ENCODE measurements around the gene DNAJC3.

GRCh38 chr13:95783747-95784146 is 106.8 kb downstream of the DNAJC3 start:
- TF ChIP-seq CHD2 (IDR thresholded peaks at IDR 0.05; ENCODE audit: low read depth, low read length) (no peak), PCBP1 (IDR thresholded peaks at IDR 0.05; ENCODE audit: low read depth, low read length, poor library complexity, severe bottlenecking) (no peak), POLR2A (conservative IDR thresholded peaks at IDR 0.05) (no peak), PHF8 (IDR thresholded peaks at IDR 0.05; ENCODE audit: borderline replicate concordance, low read length) (no peak), TAF1 (IDR thresholded peaks at IDR 0.05; ENCODE audit: control insufficient read depth, extremely low read depth, insufficient read depth, low read length, severe bottlenecking) (no peak), MECOM (CRISPR knock-in tag; IDR thresholded peaks at IDR 0.05) (no peak), SP1 (CRISPR knock-in tag; IDR thresholded peaks at IDR 0.05) (no peak), CBX2 (IDR thresholded peaks at IDR 0.05; ENCODE audit: insufficient read depth, low read length, poor library complexity, severe bottlenecking) (no peak), CHCHD3 (CRISPR knock-in tag; IDR thresholded peaks at IDR 0.05) (no peak), ZBTB33 (CRISPR knock-in tag; IDR thresholded peaks at IDR 0.05) (no peak), ZBTB43 (CRISPR knock-in tag; IDR thresholded peaks at IDR 0.05) (no peak)

All from K562 (cell line).